B cell (primary cell): ENCODE measurements around the gene IFI30.

Experiments
- CTCF ChIP-seq: fragments of 200-600 bp; IDR thresholded peaks from one replicate; pipeline ENCODE4 v1.8.0; 2022; ENCODE audit warnings: antibody characterized with exemption, mild to moderate bottlenecking
- EZH2 ChIP-seq: IDR thresholded peaks from 2 replicates; pipeline ENCODE4 v1.6.1; 2012; ENCODE audit warnings: borderline replicate concordance, low read depth, mild to moderate bottlenecking, moderate library complexity, low read length; ENCODE audit not compliant: insufficient read depth, poor library complexity, severe bottlenecking

GRCh38 chr19:18173572-18174288 is at the start of gene IFI30:
- TF ChIP-seq CTCF (no peak), EZH2 (no peak)
